Activated CD4-positive, CD25-positive, alpha-beta regulatory T cell treated with anti-CD3 and anti-CD28 coated beads, Interleukin-2, amount 50 U/mL, for 24 hours (primary cell): ENCODE data around the gene ARL2BP.
"Not testable (repeated sequence)": the region's sequence is repeated elsewhere in the genome, so short reads cannot be mapped to it uniquely, and the experiment has no call there.

Experiments
- ATAC-seq, 2 donors: fragments of 150-1000 bp; cut with Tn5 transposase; one replicate each; pipeline ENCODE4 v1.10.0; 2021; ENCODE audit warnings: mild to moderate bottlenecking in 1 of 2, moderate library complexity in 1 of 2

The ARL2BP gene

GRCh38 chr16:57244767-57245471 is at the start of gene ARL2BP:
TSS of gene ARL2BP (plus strand) at chr16:57245259. CDS start at chr16:57245368, 109 bp downstream.
- peak; percentile 98 to 99 for ATAC-seq

GRCh38 chr16:57196286-57196685 is 48.8 kb upstream of the ARL2BP start:
- no peak for ATAC-seq

- no peak for ATAC-seq
These were observed 48.3 kb upstream of the ARL2BP start for GRCh38 chr16:57196753-57197152.

- ATAC-seq: not testable (repeated sequence)
These were observed 44.7 kb upstream of the ARL2BP start for GRCh38 chr16:57200321-57200720.

GRCh38 chr16:57200926-57201325 is 44.1 kb upstream of the ARL2BP start:
- ATAC-seq: not testable (repeated sequence)

- no peak for ATAC-seq
These were observed 42.8 kb upstream of the ARL2BP start for GRCh38 chr16:57202095-57202886.

- no peak for ATAC-seq
These were observed 41.6 kb upstream of the ARL2BP start for GRCh38 chr16:57203451-57203850.

- ATAC-seq: no peak
These were observed 40.4 kb upstream of the ARL2BP start for GRCh38 chr16:57204675-57205074.

GRCh38 chr16:57208926-57209325 is 36.1 kb upstream of the ARL2BP start:
- ATAC-seq: no peak

- ATAC-seq: no peak
These were observed 35.3 kb upstream of the ARL2BP start for GRCh38 chr16:57209780-57210179.

- ATAC-seq: no peak
These were observed 31.6 kb upstream of the ARL2BP start for GRCh38 chr16:57213462-57213861.

GRCh38 chr16:57216968-57217367 is 28.1 kb upstream of the ARL2BP start:
- ATAC-seq: no peak

- ATAC-seq: no peak
These were observed 22.0 kb upstream of the ARL2BP start for GRCh38 chr16:57223057-57223456.

GRCh38 chr16:57224651-57225335 is 20.3 kb upstream of the ARL2BP start:
- ATAC-seq: no peak

- no peak for ATAC-seq
These were observed 19.1 kb upstream of the ARL2BP start for GRCh38 chr16:57225978-57226377.

- no peak for ATAC-seq
These were observed 18.1 kb upstream of the ARL2BP start for GRCh38 chr16:57226701-57227621.

GRCh38 chr16:57229079-57229478 is 16.0 kb upstream of the ARL2BP start:
- ATAC-seq: no peak

- no peak for ATAC-seq
These were observed 13.2 kb upstream of the ARL2BP start for GRCh38 chr16:57231821-57232350.

GRCh38 chr16:57233944-57234706 is 10.9 kb upstream of the ARL2BP start:
- ATAC-seq: no peak

- ATAC-seq: no peak
These were observed 10.4 kb upstream of the ARL2BP start for GRCh38 chr16:57234707-57235092.
